ENCODE data around the gene NMD3. TPM values are rescaled to one million over a fixed set of nuclear protein-coding genes. Genes with fewer than 3 reads are reported as not detected.

The NMD3 gene
- total and polyA plus RNA-seq, 8 donors = 21.3 to 151 (median 44.1) TPM

- Histone ChIP-seq H3K27ac (no peak overlapping the region), H3K4me3 (no peak overlapping the region), H3K9me3 (peaks cover 0 to 44% (median 10%) of the 10 kb centered on the region in 4 donors), H3K36me3 (no peaks in the 10 kb centered on the region), H3K27me3 (no peaks in the 10 kb centered on the region), H3K4me1 (no peaks in the 10 kb centered on the region)
- no peak for TF ChIP-seq CTCF (IDR thresholded peaks at IDR 0.05)
- no peak for TF ChIP-seq POLR2AphosphoS5 (IDR thresholded peaks at IDR 0.05)
- TF ChIP-seq EP300 (IDR thresholded peaks at IDR 0.05) = no peak
- no peak for TF ChIP-seq POLR2A (IDR thresholded peaks at IDR 0.05)
- WGBS, 5 donors = 82 to 88% (median 83%) methylated on average over 4 of the region's 4 CpGs
- DNase-seq = no peak
- intact Hi-C loops (cut with DNase I; ENCODE audit: low total_unique reads) = no loop called here
Measured at GRCh38 chr3:161284989-161285388, 63.9 kb downstream of the NMD3 start.

DNA sequence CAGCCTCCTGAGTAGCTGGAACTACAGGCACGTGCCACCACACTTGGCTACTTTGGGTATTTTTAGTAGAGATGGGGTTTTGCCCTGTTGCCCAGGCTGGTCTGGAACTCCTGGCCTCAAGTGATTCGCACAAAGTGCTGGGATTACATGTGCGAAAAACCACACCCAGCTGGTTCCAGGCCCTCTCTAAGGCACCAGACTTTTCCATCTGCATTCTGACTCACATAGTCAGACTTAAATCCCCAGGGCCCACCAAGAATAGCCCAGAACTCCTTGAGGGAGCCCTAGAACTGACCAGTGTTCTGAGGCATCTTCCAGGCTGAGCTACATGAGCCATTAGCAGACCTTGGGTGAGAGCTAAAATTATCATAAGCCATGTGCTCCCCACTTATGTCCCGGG is 68.1 kb downstream of the NMD3 start:
- TF ChIP-seq POLR2A (IDR thresholded peaks at IDR 0.05) = no peak
- no peak for TF ChIP-seq EP300 (IDR thresholded peaks at IDR 0.05)
- no peak for TF ChIP-seq CTCF (IDR thresholded peaks at IDR 0.05)
- TF ChIP-seq POLR2AphosphoS5 (IDR thresholded peaks at IDR 0.05) = no peak
- Histone ChIP-seq H3K27ac (no peak overlapping the region), H3K9me3 (peaks cover 0 to 15% (median 0%) of the 10 kb centered on the region in 4 donors), H3K27me3 (no peaks in the 10 kb centered on the region), H3K4me3 (no peak overlapping the region), H3K4me1 (peaks cover 0 to 4% (median 0%) of the 10 kb centered on the region in 4 donors), H3K36me3 (no peaks in the 10 kb centered on the region)
- 95 to 100% (median 97%) methylated on average over 3 to 4 of the region's 4 CpGs for WGBS, 5 donors
- intact Hi-C loops (cut with DNase I; ENCODE audit: low total_unique reads) = no loop called here
- no peak for DNase-seq

DNA sequence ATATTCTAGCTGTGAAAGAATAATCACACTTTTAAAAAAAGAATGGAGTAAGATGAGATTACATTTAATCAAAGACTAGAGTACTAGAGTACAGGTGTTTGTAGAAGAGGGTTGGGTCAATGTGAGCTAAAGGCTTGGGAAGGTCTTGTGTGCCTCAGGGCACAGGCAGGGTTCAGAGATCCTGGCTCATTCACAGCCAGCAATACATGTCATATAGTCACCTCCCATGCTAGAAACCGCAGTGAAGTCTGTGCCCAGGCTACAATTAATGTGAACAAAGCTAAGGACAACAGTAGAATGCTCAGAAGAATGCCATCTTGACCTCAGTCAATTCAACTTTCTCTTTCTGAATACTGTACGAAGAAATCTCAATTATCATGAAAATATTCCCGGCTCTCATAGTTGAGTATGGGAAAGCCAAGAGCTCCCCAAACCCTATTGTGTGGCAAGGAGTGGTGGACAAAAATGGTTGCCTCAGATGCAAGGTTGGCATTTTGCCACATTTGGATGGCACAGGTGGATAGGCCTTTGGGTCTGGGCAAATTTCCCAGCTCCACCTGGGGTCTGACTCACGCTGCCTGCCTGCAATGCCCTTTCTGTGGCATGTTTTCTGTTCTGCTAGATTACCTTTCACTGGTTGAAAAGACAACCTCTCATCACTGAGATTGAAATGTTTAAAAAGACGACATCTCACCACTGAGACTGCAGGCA is 70.2 kb downstream of the NMD3 start:
- peak overlapping the region in 4 of 5 donors; percentile 1 to 56 (median 32) for H3K27ac ChIP-seq
- intact Hi-C loops (cut with DNase I; ENCODE audit: low total_unique reads) = no loop called here

DNA sequence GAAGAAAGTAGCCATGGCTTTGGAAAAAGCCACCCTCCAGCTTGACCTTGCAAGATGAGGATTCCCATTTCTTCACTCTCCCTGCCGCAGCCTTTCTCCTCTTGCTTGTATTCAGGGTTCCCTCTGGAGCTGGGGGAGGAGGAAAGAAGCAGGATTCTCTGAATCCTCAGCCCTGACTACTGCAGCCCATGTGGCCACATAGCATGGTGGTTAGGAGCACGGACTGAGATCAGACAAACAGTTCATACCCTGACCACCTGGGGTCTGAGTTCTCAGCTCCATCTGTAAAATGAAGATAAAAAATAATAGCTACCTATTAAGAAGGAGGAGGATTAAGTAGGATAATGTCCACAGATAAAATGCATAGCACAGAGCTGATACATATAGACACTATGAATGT is 72.3 kb downstream of the NMD3 start:
- Histone ChIP-seq H3K27ac (no peak overlapping the region), H3K36me3 (no peaks in the 10 kb centered on the region), H3K4me1 (peaks cover 0 to 4% (median 0%) of the 10 kb centered on the region in 4 donors), H3K9me3 (peaks cover 0 to 17% (median 5%) of the 10 kb centered on the region in 4 donors), H3K4me3 (no peak overlapping the region), H3K27me3 (no peaks in the 10 kb centered on the region)
- 76 to 95% (median 89%) methylated on average over 2 of the region's 2 CpGs for WGBS, 5 donors
- no peak for TF ChIP-seq POLR2A (IDR thresholded peaks at IDR 0.05)
- no peak for TF ChIP-seq CTCF (IDR thresholded peaks at IDR 0.05)
- TF ChIP-seq EP300 (IDR thresholded peaks at IDR 0.05) = no peak
- TF ChIP-seq POLR2AphosphoS5 (IDR thresholded peaks at IDR 0.05) = no peak
- intact Hi-C loops (cut with DNase I; ENCODE audit: low total_unique reads) = no loop called here
- no peak for DNase-seq

More for the DNA sequence above, 70.2 kb downstream of the NMD3 start:
- H3K27me3 ChIP-seq = no peaks in the 10 kb centered on the region
- TF ChIP-seq POLR2A (IDR thresholded peaks at IDR 0.05) (no peak), EP300 (IDR thresholded peaks at IDR 0.05) (no peak), CTCF (IDR thresholded peaks at IDR 0.05) (no peak), POLR2AphosphoS5 (IDR thresholded peaks at IDR 0.05) (peak in 1 of 3 donors; percentile 21)
- WGBS, 5 donors = 43 to 72% (median 59%) methylated on average over 5 of the region's 5 CpGs
- no peak overlapping the region for H3K4me3 ChIP-seq
- peaks cover 0 to 4% (median 0%) of the 10 kb centered on the region in 4 donors for H3K4me1 ChIP-seq
- no peaks in the 10 kb centered on the region for H3K36me3 ChIP-seq
- H3K9me3 ChIP-seq = peaks cover 0 to 6% (median under 1%) of the 10 kb centered on the region in 4 donors
- DNase-seq = peak; percentile 41 to 54

Data from stomach (tissue), 9 donors.